Fibroblast of villous mesenchyme (primary cell): ENCODE data around the gene AMMECR1. TPM values are rescaled to one million over a fixed set of nuclear protein-coding genes. Genes with fewer than 3 reads are reported as not detected.
"Not testable (repeated sequence)": the region's sequence is repeated elsewhere in the genome, so short reads cannot be mapped to it uniquely, and the experiment has no call there.

ENCODE experiments used
- DNase-seq: peaks from one replicate; pipeline ENCODE4 v3.0.0-alpha.2; 2010; ENCODE audit warnings: low read depth
- H3K4me3 ChIP-seq: 2 replicates; pipeline ENCODE4 v1.5.1; 2011; ENCODE audit warnings: low read depth, mild to moderate bottlenecking, low read length
- total RNA-seq: library from RNA; depleted of rRNA; stranded (reverse); fragments of >200 nt; gene quantifications from 2 replicates; pipeline ENCODE4 v1.2.3, GENCODE V29; 2012
- TF ChIP-seq, protein P1 (sequence below): IDR thresholded peaks from 2 replicates; pipeline ENCODE4 v1.5.1; 2012; ENCODE audit warnings: low read depth, mild to moderate bottlenecking, low read length; ENCODE audit not compliant: insufficient read depth

AMMECR1 gene
- total RNA-seq, 1 donor = 21.6 TPM

DNA sequence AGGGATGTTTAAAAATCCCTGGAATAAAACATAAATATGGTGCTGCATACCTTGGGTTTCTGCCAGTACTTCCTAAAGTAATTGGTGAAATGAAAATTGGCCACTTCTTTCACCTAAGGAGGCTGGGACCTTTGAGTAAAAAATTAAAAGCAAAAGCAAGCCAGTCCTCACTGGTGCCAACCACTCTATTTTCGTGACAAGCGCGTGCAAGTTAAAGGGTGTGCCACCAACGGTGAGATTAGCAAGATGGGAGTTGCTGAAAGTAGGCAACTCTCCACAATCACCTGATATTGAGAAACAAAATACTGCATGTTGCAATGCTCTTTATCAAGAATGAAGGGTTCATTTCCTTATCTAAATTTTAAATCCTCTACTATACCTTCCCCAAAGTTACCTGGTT lies 21.1 kb upstream of the AMMECR1 start:
- no peak overlapping the region for H3K4me3 ChIP-seq
- DNase-seq = no peak
- TF ChIP-seq, protein P1, sequence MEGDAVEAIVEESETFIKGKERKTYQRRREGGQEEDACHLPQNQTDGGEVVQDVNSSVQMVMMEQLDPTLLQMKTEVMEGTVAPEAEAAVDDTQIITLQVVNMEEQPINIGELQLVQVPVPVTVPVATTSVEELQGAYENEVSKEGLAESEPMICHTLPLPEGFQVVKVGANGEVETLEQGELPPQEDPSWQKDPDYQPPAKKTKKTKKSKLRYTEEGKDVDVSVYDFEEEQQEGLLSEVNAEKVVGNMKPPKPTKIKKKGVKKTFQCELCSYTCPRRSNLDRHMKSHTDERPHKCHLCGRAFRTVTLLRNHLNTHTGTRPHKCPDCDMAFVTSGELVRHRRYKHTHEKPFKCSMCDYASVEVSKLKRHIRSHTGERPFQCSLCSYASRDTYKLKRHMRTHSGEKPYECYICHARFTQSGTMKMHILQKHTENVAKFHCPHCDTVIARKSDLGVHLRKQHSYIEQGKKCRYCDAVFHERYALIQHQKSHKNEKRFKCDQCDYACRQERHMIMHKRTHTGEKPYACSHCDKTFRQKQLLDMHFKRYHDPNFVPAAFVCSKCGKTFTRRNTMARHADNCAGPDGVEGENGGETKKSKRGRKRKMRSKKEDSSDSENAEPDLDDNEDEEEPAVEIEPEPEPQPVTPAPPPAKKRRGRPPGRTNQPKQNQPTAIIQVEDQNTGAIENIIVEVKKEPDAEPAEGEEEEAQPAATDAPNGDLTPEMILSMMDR = no peak

DNA sequence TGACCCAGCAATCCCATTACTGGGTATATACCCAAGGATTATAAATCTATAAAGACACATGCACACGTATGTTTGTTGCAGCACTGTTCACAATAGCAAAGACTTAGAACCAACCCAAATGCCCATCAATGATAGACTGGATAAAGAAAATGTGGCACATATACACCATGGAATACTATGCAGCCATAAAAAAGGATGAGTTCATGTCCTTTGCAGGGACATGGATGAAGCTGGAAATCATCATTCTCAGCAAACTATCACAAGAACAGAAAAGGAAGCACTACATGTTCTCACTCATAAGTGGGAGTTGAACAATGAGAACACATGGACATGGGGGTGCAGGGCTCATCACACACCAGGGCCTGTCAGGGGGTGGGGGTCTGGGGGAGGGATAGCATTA lies 15.6 kb upstream of the AMMECR1 start:
- H3K4me3 ChIP-seq, DNase-seq: not testable (repeated sequence)

DNA sequence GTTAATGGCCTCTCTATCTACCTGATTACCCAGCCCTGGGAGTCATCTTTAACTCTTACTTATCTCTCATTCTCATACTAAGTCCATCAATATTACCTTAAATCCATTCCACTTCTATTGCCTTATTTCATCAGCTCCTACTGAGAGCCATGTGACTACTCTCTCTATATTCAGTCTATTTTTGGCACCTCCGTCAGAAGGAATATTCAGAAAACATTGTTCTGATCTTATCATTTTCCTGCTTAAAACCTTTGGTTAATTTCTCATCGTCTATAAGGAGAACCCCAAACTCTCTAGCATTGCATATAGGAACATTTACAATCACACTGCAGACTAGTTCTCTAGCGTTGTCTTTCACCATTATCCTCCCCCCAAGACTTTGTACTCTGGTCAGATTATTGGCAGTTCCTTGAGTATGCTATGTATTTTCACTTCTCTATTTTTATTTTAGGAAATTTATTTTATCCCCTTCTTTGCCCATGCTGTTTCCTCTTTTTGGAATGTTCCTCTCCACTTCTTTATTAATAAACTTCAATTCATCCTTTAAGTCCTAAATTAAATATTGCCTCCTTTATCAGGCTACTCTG lies 13.7 kb upstream of the AMMECR1 start:
- no peak for DNase-seq
- TF ChIP-seq, protein P1 = no peak
- H3K4me3 ChIP-seq = no peak overlapping the region

DNA sequence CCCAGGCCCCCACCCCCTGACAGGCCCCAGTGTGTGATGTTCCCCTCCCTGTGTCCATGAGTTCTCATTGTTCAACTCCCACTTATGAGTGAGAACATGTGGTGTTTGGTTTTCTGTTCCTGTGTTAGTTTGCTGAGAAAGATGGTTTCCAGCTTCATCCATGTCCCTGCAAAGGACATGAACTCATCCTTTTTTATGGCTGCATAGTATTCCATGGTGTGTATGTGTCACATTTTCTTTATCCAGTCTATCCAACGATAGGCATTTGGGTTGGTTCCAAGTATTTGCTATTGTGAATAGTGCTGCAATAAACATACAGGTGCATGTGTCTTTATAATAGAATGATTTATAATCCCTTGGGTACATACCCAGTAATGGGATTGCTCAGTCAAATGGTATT lies 10.7 kb upstream of the AMMECR1 start:
- DNase-seq, H3K4me3 ChIP-seq: not testable (repeated sequence)

DNA sequence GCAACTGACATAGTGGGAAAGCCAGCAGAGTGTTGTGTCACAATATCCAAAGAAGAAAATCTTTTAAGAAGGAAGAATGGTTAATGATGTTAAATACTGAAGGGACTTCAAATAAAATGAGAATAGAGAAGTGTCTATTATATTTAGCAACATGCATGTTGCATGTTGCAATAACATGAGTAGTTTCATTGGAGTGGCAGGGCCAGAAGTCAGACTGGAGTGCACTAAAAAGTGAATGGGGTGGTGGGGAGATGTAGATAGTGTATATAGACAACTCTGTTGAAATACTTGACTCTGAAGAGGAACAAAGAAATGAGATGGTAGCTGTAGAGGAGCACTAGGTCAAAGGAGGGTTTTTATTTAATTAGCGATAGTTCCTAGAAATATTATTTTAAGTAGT lies 9.5 kb upstream of the AMMECR1 start:
- TF ChIP-seq, protein P1 = no peak
- no peak for DNase-seq
- no peak overlapping the region for H3K4me3 ChIP-seq

DNA sequence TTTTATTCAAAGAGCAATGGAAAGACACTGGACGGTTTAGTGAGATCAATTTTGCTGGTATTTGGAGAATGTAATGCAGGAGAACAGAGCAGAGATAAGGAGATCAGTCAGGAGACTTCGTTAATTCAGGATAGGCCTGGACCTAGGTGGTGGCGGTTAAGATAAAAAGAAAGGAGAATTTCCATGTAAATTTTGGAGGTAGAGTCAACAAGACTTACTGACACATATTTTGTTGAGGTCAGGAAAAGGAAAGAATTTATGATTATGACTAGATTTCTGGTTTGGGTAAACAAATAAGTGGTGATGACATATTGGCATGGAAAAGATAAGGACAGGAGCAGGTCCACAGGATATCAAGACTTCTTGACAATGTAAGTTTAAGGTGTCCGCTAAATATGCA lies 8.8 kb upstream of the AMMECR1 start:
- TF ChIP-seq, protein P1 = no peak
- no peak for DNase-seq
- H3K4me3 ChIP-seq = no peak overlapping the region

DNA sequence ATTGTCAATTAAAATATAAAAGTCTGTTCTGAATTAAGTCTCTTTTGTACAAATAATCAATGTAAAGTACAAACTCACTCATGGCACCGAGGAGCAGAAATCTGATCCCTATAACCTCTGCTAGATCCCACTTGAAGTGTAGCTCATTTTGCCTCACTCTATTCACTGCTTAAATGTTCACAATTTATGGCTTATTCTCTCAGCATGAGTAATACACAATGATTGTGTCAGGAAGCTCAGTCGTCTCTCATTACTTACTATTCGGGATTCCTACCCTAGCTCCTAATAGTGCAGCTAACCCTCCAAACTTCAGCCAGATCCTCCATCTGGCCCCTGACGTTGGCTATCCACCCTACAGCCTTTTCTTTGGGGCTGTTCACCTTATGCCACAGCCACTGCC lies 4.7 kb upstream of the AMMECR1 start:
- TF ChIP-seq, protein P1 = no peak
- DNase-seq = no peak
- H3K4me3 ChIP-seq = no peak overlapping the region

DNA sequence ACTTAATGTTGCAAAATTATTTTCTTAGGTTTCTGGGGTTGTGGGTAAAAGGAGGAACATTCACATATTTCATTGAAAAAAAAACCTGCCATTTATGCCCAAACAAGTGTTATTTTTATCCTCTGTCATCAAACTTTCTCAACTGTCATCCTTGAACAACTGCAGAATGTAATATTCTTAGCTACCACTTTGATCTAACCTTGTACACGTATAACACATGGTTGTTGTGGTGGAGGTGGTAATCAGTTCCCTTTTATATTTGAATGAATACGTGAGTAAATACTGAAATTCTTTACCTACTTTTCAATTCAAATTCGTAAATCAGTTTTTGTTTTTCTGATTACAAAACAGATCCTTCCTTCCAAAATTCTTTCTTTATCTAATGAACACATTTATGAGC lies 3.8 kb upstream of the AMMECR1 start:
- no peak for DNase-seq
- TF ChIP-seq, protein P1 = no peak
- H3K4me3 ChIP-seq = no peak overlapping the region
